Pancreas (tissue), 10 donors: ENCODE results near the gene APLP2. TPM values are rescaled to one million over a fixed set of nuclear protein-coding genes. Genes with fewer than 3 reads are reported as not detected.
A peak's percentile ranks its signal among the peaks of the same experiment; 100 is the strongest.

Source experiments
- ATAC-seq, 4 donors: fragments of 200-7000 bp; cut with Tn5 transposase; one replicate each; pipeline versions ENCODE4 v1.8.0 to v1.9.1; 2020; ENCODE audit warnings: mild to moderate bottlenecking in 4 of 4, moderate library complexity in 4 of 4
- DNase-seq, 6 donors: peaks; one replicate each; pipeline ENCODE4 v3.0.0-alpha.2; 2020
- FAIRE-seq: peaks from 2 replicates; lab custom pipeline; 2012; peaks lifted over from hg19 to GRCh38; lab: Jason Lieb, UNC
- H3K27ac ChIP-seq, 4 donors: fragments of 200-600 bp; sonication (generic); 1 replicate in 3 of 4; 2 replicates in 1 of 4; pipeline versions ENCODE4 v1.5.0 to v1.8.0; 2020
- H3K27me3 ChIP-seq, 4 donors: fragments of 200-600 bp; one replicate each; pipeline ENCODE4 v1.8.0; 2021
- H3K36me3 ChIP-seq, 3 donors: fragments of 200-600 bp; sonication (generic) in 1 of 3; one replicate each; pipeline versions ENCODE4 v1.5.0 to v1.8.0; 2020 to 2021
- H3K4me1 ChIP-seq, 3 donors: fragments of 200-600 bp; one replicate each; pipeline ENCODE4 v1.8.0; 2021
- H3K4me3 ChIP-seq, 4 donors: fragments of 200-600 bp; sonication (generic) in 2 of 4; one replicate each; pipeline versions ENCODE4 v1.5.0 to v1.8.0; 2020 to 2021
- H3K9me3 ChIP-seq, 4 donors: fragments of 200-600 bp; one replicate each; pipeline ENCODE4 v1.8.0; 2021
- WGBS, 2 donors: extraction: QIAGEN DNeasy Blood & Tissue Kit; methylation state at CpG; one replicate each; pipeline ENCODE4 v1.1.7; 2013; 5-methylcytosine and 5-hydroxymethylcytosine counted together
- intact Hi-C, 3 donors: fragments of 100-400 bp; cut with DNase I; formaldehyde crosslinking; loops; one replicate each; pipeline versions ENCODE4 v1.11.1 to v1.14.2; 2022
- polyA plus RNA-seq, 2 donors: library from polyadenylated mRNA; stranded (reverse); fragments of 200-250 nt; gene quantifications; one replicate each; pipeline ENCODE4 v1.2.3, GENCODE V29; 2013
- total RNA-seq, 6 donors: library from RNA; stranded (reverse); fragmentation: NEBNext Ultra II Directional in 4 of 6; extraction: Animal tissue kit (Norgen Biotek cat#: 25700) in 4 of 6; gene quantifications; one replicate each; pipeline versions ENCODE4 v1.2.1 to v1.2.4, GENCODE V29; 2021 to 2023
- TF ChIP-seq, protein P1 (sequence below), 4 donors: fragments of 200-600 bp; sonication (generic) in 3 of 4; IDR thresholded peaks; one replicate each; pipeline versions ENCODE4 v1.5.0 to v1.8.0; 2021; ENCODE audit warnings: antibody characterized with exemption in 4 of 4
- donor health status: healthy with polysubstance abuse.
- donor health status: DM: no; HTN: no; CAD: no; lungs with moderate emphysema.
- donor health status: DM: no; HTN: no; CAD: no.
- donor health status: control.
- donor health status: control.
- donor health status: Bipolar disorder and iron deficiency.
- donor health status: DM: yes; HTN: yes; CAD: no.
- donor health status: DM: no; HTN: no; CAD: no.
- donor health status: DM: no; HTN: no; CAD: no.
- donor health status: DM: yes; HTN: yes; CAD: no.

The APLP2 gene
- total and polyA plus RNA-seq, 8 donors, result 45.3 to 171 (median 101) TPM

DNA sequence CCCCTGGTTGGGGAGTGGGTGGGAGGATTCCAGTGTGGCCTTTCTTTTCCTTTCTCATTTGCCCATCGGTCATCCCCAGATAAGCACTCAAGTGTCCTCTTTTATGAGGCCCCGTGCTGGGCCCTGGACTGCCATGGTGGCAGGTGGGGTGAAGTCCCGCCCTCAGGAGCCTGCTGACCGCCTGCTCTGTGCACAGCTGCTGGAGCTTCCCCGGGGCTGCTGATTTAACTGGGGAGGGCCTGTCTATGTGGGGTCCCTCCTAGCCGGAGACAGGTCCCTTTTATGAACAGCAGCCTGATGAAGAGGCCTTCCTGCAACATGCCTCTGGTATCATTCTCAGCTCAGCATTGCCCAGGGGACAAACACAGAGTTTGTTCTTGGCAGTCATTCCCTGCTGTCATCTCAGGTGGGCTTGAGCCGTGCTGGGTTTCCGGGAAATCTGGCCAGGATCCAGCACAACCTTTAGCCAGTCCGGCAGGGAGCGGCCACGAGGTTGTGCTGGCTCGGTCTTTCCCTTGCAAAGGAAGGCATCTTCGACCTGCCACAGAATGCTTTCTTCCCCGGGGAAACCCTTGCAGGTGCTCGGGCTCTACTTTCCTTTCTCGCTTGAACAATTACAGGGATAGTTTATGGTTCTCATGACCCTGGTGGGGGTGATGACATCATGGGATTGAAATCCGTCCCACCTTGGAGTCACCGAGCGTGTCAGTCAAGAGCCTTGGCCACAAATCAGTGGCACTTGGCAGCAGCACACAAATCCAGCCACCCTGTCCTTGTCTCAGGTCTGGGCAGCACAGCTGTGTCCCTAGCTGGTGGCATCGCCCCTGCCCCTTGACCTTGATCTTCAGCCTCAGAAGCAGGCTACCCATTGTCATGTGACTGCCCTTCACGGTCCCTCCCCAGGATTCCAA, 110.0 kb downstream of the APLP2 start:
- H3K9me3 ChIP-seq, result no peaks in the 10 kb centered on the region
- ATAC-seq (peak; percentile 44 to 48 (median 47)), FAIRE-seq (no peak), DNase-seq (peak in 5 of 6 donors; percentile 60 to 77 (median 68))
- H3K4me3 ChIP-seq, result no peak overlapping the region
- peak overlapping the region; percentile 53 to 83 (median 78) for H3K27ac ChIP-seq
- no peaks in the 10 kb centered on the region for H3K36me3 ChIP-seq
- WGBS, 2 donors, result 26 to 30% methylated on average over 21 of the region's 21 CpGs
- no peaks in the 10 kb centered on the region for H3K27me3 ChIP-seq
- TF ChIP-seq, protein P1, sequence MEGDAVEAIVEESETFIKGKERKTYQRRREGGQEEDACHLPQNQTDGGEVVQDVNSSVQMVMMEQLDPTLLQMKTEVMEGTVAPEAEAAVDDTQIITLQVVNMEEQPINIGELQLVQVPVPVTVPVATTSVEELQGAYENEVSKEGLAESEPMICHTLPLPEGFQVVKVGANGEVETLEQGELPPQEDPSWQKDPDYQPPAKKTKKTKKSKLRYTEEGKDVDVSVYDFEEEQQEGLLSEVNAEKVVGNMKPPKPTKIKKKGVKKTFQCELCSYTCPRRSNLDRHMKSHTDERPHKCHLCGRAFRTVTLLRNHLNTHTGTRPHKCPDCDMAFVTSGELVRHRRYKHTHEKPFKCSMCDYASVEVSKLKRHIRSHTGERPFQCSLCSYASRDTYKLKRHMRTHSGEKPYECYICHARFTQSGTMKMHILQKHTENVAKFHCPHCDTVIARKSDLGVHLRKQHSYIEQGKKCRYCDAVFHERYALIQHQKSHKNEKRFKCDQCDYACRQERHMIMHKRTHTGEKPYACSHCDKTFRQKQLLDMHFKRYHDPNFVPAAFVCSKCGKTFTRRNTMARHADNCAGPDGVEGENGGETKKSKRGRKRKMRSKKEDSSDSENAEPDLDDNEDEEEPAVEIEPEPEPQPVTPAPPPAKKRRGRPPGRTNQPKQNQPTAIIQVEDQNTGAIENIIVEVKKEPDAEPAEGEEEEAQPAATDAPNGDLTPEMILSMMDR (IDR thresholded peaks at IDR 0.05), result no peak
- intact Hi-C loops, result no loop called here
- peaks cover 34 to 48% (median 47%) of the 10 kb centered on the region in 3 donors for H3K4me1 ChIP-seq

- intact Hi-C loops, result no loop called here
Measured at GRCh38 chr11:130180491-130180890, 110.8 kb downstream of the APLP2 start.

GRCh38 chr11:130180896-130181294, 111.2 kb downstream of the APLP2 start:
- no peaks in the 10 kb centered on the region for H3K9me3 ChIP-seq
- H3K4me1 ChIP-seq, result peaks cover 34 to 48% (median 47%) of the 10 kb centered on the region in 3 donors
- 65 to 73% methylated on average over 8 of the region's 8 CpGs for WGBS, 2 donors
- H3K27ac ChIP-seq, result peak overlapping the region; percentile 53 to 83 (median 78)
- no peaks in the 10 kb centered on the region for H3K36me3 ChIP-seq
- H3K4me3 ChIP-seq, result no peak overlapping the region
- ATAC-seq, result no peak
- TF ChIP-seq, protein P1 (IDR thresholded peaks at IDR 0.05), result no peak
- FAIRE-seq, result no peak
- DNase-seq, result peak in 1 of 6 donors; percentile 31
- intact Hi-C loops, result no loop called here
- no peaks in the 10 kb centered on the region for H3K27me3 ChIP-seq

More at GRCh38 chr11:130180491-130180890, 110.8 kb downstream of the APLP2 start:
- H3K36me3 ChIP-seq, result no peaks in the 10 kb centered on the region
- H3K4me3 ChIP-seq, result no peak overlapping the region
- H3K9me3 ChIP-seq, result no peaks in the 10 kb centered on the region
- peaks cover 34 to 48% (median 47%) of the 10 kb centered on the region in 3 donors for H3K4me1 ChIP-seq
- FAIRE-seq (no peak), DNase-seq (peak in 1 of 6 donors; percentile 28), ATAC-seq (peak in 3 of 4 donors; percentile 14 to 63 (median 18))
- H3K27ac ChIP-seq, result peak overlapping the region; percentile 53 to 83 (median 78)
- H3K27me3 ChIP-seq, result no peaks in the 10 kb centered on the region
- 34 to 45% methylated on average over 4 of the region's 4 CpGs for WGBS, 2 donors
- TF ChIP-seq, protein P1 (IDR thresholded peaks at IDR 0.05), result no peak

GRCh38 chr11:130181295-130182272, 111.9 kb downstream of the APLP2 start:
- H3K27me3 ChIP-seq, result no peaks in the 10 kb centered on the region
- peak overlapping the region in 1 of 4 donors; percentile 8 for H3K4me3 ChIP-seq
- H3K27ac ChIP-seq, result peak overlapping the region; percentile 55 to 83 (median 78)
- WGBS, 2 donors, result 11 to 13% methylated on average over 11 of the region's 11 CpGs
- peaks cover 34 to 48% (median 47%) of the 10 kb centered on the region in 3 donors for H3K4me1 ChIP-seq
- H3K9me3 ChIP-seq, result no peaks in the 10 kb centered on the region
- peak in 4 of 6 donors; percentile 52 to 71 (median 66) for DNase-seq
- FAIRE-seq, result peak; percentile 57
- TF ChIP-seq, protein P1 (IDR thresholded peaks at IDR 0.05), result no peak
- ATAC-seq, result peak; percentile 78 to 87 (median 79)
- H3K36me3 ChIP-seq, result no peaks in the 10 kb centered on the region
- intact Hi-C loops, result no loop called here
